Measurements from ENCODE around the gene KIF1C. TPM values are rescaled to one million over a fixed set of nuclear protein-coding genes. Genes with fewer than 3 reads are reported as not detected.

KIF1C gene
- total and polyA plus RNA-seq, 9 of the 15 experiments (the other 6 are each of a cell fraction or from before 2014, with no cell fraction given): 0.38 to 68.4 (median 25.1) TPM

GRCh38 chr17:4966844-4967538 is 30.8 kb upstream of the KIF1C start (continued):
- TF ChIP-seq RREB1 (CRISPR knock-in tag; IDR thresholded peaks at IDR 0.05) (no peak), POLR2A (conservative IDR thresholded peaks at IDR 0.05) (0 out of 2 replicates have a peak, but pooled peaks have one; percentile 20), DPF2 (IDR thresholded peaks at IDR 0.05) (no peak), POLR3G (IDR thresholded peaks at IDR 0.05; ENCODE audit: extremely low read depth, insufficient read length, insufficient replicate concordance) (no peak), ZNF3 (CRISPR knock-in tag; IDR thresholded peaks at IDR 0.05) (no peak), ZFP30 (CRISPR knock-in tag; IDR thresholded peaks at IDR 0.05; ENCODE audit: borderline replicate concordance) (no peak), TEAD4 (IDR thresholded peaks at IDR 0.05; ENCODE audit: low read length) (peak; percentile 74), TEAD4 (CRISPR knock-in tag; IDR thresholded peaks at IDR 0.05; ENCODE audit: borderline replicate concordance) (no peak), LCOR (CRISPR knock-in tag; IDR thresholded peaks at IDR 0.05) (peak; percentile 59; the same call in 1 of the 2 replicates), ZNF212 (CRISPR knock-in tag; IDR thresholded peaks at IDR 0.05) (no peak), FOXJ2 (tag; IDR thresholded peaks at IDR 0.05) (no peak), IRF1 (CRISPR knock-in tag; IDR thresholded peaks at IDR 0.05; ENCODE audit: borderline replicate concordance) (no peak), RBM17 (IDR thresholded peaks at IDR 0.05; ENCODE audit: borderline replicate concordance, low read depth, low read length) (no peak), PPARD (CRISPR knock-in tag; IDR thresholded peaks at IDR 0.05) (no peak), CC2D1A (IDR thresholded peaks at IDR 0.05) (no peak; the same call in 1 of the 2 replicates), ZNF589 (CRISPR knock-in tag; IDR thresholded peaks at IDR 0.05; ENCODE audit: low read depth) (0 out of 2 replicates have a peak, but pooled peaks have one; percentile 18), FOXJ3 (CRISPR knock-in tag; IDR thresholded peaks at IDR 0.05) (no peak), ARID1B (IDR thresholded peaks at IDR 0.05) (no peak), HOMEZ (CRISPR knock-in tag; IDR thresholded peaks at IDR 0.05) (no peak), NFYB (IDR thresholded peaks at IDR 0.05; ENCODE audit: extremely low read depth, insufficient read length) (peak; percentile 94)

Data from K562 (cell line).